ENCODE measurements around the gene ZG16B.

ZG16B gene

DNA sequence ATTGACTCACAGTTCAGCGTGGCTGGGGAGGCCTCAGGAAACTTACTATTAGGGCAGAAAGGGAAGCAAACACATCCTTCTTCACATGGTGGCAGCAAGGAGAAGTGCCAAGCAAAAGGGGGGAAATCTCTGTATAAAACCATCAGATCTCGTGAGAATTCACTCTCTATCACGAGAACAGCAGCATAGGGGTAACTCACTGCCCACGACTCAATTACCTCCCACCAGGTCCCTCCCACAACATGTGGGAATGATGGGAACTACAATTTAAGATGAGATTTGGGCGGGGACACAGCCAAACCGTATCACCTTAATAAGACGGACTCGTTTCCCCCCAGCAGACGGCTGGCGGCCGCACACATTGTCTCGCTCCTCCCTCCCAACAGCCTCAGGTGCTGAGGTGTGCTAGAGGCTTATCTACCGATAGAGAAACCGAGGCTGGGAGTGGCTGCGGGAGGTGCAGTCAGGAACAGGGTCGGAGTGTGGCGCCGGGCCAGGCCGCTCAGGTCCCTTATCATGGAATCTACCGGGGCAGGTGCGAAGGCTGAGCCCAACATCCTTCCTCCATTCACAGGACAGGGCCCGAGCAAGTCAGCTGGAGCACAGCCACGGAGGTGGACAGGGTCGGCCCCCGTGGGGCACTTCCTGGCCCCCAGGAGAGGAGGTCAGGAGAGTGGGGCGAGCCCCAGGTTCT lies 4.9 kb upstream of the ZG16B start:
- DNase-seq (ENCODE audit: low read depth): no peak

GRCh38 chr16:2825906-2826305 lies 4.2 kb upstream of the ZG16B start:
- DNase-seq (ENCODE audit: low read depth): no peak

- DNase-seq (ENCODE audit: low read depth): no peak
These were observed 3.3 kb upstream of the ZG16B start for GRCh38 chr16:2826591-2827373.

DNA sequence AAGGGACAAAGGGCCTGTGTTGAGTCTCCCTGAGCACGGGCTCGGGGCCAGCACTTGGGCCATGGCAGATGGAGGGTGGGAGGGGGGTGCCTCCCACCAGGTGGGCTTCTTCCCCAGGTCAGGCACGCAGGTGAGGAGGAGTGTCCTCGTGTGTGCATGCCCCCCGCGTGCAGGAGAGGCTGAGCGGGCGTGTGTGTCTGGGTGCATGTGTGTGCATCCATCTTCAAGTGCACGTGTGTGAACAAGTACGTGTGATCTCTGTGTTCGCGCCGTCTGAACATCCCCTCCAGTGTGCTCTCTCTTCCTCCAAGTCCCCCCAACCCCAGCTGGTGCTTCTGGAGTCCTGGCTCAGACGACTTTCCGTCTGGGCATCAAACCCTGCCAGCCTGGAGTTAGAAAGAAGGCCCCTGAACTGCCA lies 2.7 kb upstream of the ZG16B start:
- no peak for DNase-seq (ENCODE audit: low read depth)

DNA sequence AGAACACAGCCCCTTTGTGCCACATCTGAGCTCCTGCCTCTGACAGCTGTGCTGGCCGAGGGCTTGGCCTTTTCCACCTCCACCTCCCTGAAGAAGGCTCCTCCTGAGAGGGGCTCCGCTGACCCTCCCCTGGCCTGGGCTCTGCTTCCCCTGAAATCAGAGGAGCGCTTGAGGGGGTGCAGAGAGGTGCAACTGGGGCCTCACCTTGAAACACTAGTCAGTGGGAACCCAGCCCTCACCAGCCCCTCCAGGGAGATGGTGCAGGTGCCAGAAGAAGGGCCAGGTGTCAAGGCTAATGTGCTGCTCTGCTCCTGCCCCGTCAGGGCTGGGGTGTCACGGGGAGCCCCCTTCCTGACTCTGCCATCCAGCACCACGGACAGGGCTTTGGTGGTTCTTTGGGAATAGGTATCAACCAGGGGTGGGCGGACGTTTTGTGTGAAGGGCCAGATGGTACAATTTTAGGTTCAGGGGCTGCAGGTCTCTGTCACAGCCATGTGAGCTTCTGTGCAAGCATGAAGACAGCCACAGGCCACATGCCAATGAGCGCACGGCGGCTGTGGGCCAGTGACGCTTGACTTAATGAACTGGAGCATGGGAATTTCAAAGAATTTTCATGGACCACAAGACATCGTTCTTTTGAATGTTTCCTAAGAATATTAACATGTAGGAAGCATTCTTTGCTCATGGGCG lies 2.1 kb upstream of the ZG16B start:
- no peak for DNase-seq (ENCODE audit: low read depth)

DNA sequence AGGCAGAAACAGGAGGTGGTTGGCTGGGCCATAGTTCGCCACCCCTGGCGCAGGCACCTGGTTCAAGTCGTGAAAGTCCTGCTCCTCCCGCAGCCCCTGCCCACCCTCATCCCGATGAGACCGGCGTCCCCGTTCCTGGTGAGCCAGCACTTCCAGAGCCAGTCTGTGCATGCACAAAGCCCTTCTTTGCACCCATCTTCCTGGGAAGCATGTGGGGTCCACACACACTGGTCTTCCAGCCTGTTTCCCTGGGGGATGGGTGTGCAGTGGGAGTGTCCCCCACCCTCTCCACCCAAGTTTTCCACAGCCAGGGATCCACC lies 1.6 kb upstream of the ZG16B start:
- DNase-seq (ENCODE audit: low read depth): no peak

GRCh38 chr16:2828876-2829430 lies 1.1 kb upstream of the ZG16B start:
- no peak for DNase-seq (ENCODE audit: low read depth)

GRCh38 chr16:2830355-2830695 lies 222 bp downstream of the ZG16B start:
- DNase-seq (ENCODE audit: low read depth): no peak

- DNase-seq (ENCODE audit: low read depth): no peak
These were observed 1.1 kb downstream of the ZG16B start for GRCh38 chr16:2831203-2831602.

GRCh38 chr16:2833776-2834175 lies 3.7 kb downstream of the ZG16B start:
- DNase-seq (ENCODE audit: low read depth): no peak

DNA sequence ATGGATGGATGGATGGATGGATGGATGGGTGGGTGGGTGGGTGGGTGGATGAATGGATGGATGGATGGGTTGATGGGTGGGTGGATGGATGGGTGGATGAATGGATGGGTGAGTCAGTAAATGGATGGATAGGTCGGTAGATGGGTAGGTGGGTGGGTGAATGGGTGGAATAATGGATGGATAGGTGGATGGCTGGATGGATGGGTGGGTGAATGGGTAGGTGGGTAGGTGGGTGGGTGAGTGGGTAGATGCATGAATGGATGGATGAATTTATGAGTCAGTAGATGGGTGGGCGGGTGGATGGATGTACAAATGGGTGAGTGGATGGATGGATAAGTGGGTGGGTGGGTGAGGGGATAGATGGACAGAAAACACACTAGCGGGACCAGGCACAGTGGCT lies 4.9 kb downstream of the ZG16B start:
- DNase-seq (ENCODE audit: low read depth): no peak

DNA sequence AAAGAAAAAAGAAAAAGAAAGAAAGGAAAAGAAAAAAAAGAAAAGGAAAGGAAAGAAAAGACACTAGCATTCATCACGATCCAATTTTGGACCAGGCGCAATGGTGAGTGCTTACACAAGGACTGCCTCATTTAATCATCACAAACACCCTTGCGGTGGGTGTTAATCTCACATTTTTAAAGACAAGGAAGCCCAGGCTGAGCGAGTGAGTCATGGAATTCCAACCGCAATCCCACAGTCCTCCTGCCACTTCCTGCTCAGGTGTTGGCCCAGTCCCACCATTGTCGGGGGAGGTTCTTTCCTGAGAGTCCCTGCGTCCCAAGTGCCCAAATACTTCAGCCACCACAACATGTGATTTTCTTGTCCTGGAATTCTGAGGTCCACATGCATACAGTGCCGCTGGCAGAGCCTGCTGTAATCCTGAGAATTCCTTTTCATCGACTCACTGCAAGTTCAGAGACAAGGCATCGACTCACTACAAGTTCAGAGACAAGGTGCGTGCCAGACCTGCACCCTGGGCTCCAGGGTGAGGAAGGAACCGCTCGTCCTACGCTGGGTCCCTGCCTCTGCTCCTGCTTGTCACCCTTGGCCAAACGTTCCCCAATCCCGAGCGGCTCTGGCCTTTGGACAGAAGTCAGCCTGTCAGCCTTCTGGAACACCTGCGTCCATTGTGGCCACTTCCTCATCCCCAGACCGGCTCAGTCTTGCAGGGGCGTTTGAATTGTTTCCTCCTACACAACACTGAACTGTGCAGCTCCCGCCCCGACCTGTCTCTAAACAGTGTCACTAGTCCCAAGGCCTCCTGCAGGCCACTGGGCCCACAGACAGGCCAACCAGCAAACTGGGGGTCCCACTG lies 5.8 kb downstream of the ZG16B start:
- DNase-seq (ENCODE audit: low read depth): peak; percentile 55

GRCh38 chr16:2836646-2837508 lies 6.8 kb downstream of the ZG16B start:
- no peak for DNase-seq (ENCODE audit: low read depth)

- DNase-seq (ENCODE audit: low read depth): peak; percentile 57
These were observed 8.8 kb downstream of the ZG16B start for GRCh38 chr16:2838928-2839327.

- DNase-seq (ENCODE audit: low read depth): no peak
These were observed 9.7 kb downstream of the ZG16B start for GRCh38 chr16:2839650-2840450.

DNA sequence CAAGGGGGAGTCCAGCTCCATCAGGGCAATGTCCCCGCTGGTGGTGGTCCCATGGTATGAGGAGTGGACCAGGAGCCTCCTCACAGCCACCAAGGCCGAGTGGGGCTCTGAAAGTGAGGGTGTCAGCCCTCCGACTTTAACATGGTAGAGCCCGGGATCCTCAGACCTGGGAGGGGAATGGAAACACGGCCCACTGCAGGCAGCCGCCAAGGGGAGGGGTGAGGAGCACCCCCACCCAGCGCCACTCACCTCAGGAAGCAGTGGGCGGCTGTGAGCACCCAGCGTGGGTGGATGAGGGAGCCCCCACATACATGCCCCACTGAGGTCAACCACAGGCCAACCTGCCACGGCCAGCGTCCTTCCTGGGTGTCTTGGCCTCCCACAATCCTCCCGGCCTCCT lies 10.8 kb downstream of the ZG16B start:
- DNase-seq (ENCODE audit: low read depth): no peak

GRCh38 chr16:2841606-2842339 lies 11.7 kb downstream of the ZG16B start:
- DNase-seq (ENCODE audit: low read depth): no peak

GRCh38 chr16:2842340-2843000 lies 12.4 kb downstream of the ZG16B start:
- peak; percentile 14 for DNase-seq (ENCODE audit: low read depth)

DNA sequence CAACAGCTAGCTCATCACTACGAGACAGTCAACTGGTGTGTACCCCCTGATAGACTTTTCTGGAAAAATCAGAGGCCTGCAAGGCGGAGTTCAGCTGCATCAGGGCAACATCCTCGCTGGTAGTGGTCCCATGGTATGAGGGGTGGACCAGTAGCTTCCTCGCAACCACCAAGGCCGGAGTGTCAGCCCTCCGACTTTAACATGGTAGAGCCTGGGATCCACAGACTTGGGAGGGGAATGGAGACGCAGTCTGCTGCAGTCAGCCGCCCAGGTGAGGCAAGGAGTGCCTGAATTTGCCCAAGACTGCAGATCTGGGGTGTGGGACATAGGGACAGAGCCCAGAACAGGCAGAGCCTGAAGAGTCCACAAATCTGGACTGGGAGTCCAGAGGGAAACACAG lies 13.4 kb downstream of the ZG16B start:
- DNase-seq (ENCODE audit: low read depth): no peak

Measured in fibroblast of gingiva (primary cell).